GM21360 (cell line): ENCODE data around the gene DCXR.

Experiments used
- ATAC-seq: cut with Tn5 transposase; IDR thresholded peaks from one replicate; pipeline ENCODE4 v1.9.1; 2021; ENCODE audit warnings: mild to moderate bottlenecking, moderate library complexity; ENCODE audit not compliant: unreplicated experiment

The DCXR gene

DNA sequence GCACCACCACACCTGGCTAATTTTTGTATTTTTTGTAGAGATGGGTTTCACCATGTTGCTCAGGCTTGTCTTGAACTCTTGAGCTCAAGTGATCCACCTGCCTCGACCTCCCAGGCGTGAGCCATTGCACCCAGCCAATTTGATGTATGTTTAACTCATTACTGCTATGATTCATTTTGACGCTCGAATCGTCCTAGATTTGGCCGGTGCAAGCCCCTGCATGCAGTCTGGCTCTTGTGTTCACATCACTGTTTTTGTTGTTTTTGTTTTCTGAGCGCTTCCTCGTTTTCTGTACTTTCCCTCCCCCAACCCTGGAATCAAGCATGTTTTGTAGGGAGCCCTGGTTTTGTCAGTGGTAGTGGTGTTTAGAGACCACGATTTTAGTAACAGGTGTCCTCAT, 35.9 kb upstream of the DCXR start:
- ATAC-seq: no peak

GRCh38 chr17:82072827-82073226, 35.3 kb upstream of the DCXR start:
- ATAC-seq: no peak

DNA sequence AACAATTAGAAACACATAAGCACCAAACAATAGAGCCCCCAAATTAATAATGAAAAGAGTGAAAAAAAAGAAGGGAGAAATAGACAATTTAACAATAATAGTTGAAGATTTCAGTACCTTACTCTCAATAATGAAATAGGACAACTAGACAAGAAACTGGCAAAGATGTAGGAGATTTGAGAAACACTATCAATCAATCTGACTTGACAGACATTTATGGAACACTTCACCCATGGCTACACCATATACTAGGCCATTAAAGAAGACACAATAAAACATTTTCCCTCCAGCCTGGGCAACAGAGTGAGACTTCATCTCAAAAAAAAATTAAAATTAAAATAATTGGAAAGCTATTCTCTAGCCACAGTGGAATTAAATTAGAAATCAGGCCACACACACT, 33.1 kb upstream of the DCXR start:
- no peak for ATAC-seq

DNA sequence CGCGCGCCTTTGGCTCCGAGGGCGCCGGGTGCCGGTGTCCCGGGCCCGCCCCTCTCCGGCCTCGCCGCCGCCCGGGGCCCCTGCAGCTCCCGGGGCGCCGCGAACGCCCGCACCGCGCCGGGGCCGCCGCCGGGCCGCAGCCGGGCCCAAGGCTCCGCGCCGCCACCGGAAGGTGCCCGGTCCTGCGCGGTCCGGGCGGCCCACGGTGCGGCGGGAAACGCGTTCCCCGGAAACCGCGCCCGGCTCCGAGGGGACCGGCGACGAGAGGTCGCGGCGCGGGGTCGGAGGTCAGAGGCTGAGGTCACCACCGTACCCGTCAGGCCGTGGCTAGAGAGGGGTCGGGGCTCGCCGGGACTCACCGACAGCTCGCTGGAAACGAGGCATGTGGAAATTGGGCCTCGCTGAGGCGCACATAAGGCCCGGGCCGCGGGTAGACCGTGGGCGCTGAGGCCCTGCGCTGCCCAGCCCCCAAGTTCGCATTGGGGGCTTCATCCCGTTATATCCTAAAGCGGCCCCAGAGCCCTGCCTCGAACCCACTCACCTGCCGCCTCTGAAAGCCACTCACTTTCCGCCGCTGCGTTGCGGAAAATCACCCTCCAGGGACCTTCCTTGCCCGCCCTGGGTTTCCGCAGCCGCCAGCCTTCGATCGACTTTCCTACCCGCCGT, 28.3 kb upstream of the DCXR start, which contains the start of gene DUS1L:
TSS of gene DUS1L (minus strand) at position 167 of the 666 bp plus-strand sequence. CDS start 745 bp downstream, outside the sequence.
- peak; percentile 75 for ATAC-seq

- peak; percentile 38 for ATAC-seq
Observed at GRCh38 chr17:82065193-82065637, 27.7 kb upstream of the DCXR start.

DNA sequence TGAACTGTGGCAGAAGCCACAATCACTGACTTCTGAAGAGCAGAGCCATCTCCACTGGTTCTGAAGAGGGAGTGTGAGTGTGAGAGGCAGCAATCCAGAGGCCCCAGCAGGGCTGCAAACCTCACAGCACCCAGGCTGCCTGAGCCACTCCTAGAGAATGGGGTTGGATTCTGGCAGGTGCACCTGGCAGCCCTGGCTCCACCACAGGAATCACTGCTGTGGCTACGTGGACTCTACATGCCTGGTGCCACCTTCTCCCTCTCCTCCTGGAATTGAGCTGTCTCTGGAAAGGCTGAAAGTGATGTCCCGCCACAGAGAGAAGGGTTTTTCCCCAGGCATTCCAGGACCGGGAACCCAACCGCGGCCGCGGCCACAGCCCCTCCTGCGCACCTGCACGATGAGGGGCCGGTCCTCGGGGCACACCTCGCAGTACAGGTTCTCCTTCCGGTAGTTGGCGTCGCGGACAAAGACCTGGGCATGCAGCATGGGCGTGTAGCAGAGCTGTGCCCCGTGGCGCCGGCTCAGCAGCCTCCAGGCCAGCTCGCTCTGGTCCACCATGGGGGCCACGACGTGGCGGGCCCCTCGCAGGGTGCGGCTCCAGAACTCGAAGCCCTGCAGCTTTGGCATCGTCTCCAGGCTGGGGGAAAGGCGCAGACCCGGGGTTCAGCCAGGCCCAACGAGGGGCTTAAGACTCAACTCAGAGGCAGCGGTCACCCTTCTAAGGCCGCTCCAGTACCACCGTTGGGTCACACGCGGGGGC, 27.1 kb upstream of the DCXR start:
- ATAC-seq: no peak

- ATAC-seq: no peak
Observed at GRCh38 chr17:82063424-82064415, 26.2 kb upstream of the DCXR start.

GRCh38 chr17:82062984-82063368, 25.5 kb upstream of the DCXR start:
- no peak for ATAC-seq

DNA sequence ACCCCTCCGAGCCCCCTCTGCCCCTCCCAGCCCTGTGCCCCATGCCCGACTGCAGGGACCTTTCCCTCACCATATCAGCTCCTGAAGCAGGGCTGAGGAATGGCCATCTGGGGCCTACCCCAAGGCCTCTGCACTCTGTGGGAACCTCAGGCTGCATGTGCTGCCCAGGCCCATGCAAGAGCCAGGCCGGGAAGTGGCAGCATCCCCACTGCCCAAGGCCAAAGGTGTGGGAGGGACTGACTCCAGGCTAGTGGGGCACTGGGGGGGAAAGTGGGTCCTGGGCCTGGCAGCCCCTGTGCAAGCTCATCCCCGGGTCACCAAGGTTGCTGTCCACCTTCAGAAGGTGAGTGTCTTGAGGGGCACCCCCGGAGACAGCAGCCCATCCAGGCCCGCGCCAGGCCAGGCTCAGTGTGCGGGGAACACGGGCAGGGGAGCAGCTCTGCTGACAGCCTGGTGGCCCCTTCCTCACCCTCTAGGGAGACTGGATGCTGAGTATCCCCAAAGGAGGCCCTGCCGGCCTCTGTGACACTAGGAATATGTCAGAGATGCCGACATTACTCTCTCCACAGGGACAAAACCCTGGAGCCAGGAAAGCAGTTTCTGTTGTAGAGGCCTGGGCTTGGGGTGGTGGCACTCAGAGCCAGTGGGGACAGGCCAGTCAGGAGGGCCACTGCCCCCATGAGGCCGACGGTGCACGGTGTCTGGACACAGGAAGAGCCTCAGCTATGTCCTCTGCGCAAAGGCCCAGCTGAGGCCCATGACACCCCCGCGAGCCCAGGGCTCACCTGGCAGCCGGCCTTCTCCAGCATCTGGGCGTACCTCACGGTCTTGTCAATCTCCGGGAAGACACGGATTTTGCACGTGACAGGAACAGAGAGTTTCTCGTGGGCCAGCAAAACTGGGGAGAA, 24.8 kb upstream of the DCXR start:
- no peak for ATAC-seq

GRCh38 chr17:82061047-82061925, 23.8 kb upstream of the DCXR start:
- ATAC-seq: no peak

DNA sequence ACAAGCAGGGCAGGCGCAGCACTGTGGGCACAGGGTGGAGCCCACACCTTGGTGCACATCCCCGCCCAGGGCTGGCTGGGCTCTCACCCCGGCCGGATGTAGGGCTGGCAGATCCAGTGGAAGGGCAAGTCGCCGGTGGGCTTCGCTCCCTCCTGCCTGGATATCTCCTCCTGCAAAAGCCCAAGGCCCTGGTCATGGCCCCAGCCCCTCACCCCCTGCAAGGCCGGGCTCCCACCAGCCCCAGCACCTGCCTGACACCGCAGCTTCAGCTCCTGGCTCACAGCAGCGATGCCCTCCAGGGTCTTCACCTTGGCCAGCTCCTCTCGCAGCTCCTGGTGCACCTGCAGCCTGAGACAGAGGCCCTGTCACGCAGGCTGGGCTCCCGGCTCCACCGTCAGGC, 23.1 kb upstream of the DCXR start:
- ATAC-seq: no peak

GRCh38 chr17:82060001-82060380, 22.5 kb upstream of the DCXR start:
- ATAC-seq: no peak

GRCh38 chr17:82059272-82060000, 21.9 kb upstream of the DCXR start:
- no peak for ATAC-seq

DNA sequence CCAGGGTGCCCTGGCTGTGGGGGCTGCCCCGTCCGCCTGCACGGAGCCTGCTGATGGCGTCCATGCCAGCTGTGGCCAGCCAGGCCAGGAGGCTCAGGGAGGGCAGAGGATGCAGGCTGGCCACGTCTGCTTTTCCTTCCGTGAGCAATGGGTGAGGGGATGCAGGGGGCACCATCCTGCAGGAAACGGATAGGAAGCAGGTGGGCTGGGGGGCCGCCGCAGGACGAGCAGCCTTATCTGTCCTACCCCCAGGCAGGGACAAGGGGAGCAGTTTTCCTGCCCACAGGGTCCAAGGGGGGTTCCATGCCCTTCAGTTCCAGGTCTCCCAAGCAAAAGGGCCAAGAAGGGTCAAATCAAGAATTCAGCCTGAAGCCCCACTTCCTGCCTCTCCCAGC, 21.4 kb upstream of the DCXR start:
- ATAC-seq: no peak

DNA sequence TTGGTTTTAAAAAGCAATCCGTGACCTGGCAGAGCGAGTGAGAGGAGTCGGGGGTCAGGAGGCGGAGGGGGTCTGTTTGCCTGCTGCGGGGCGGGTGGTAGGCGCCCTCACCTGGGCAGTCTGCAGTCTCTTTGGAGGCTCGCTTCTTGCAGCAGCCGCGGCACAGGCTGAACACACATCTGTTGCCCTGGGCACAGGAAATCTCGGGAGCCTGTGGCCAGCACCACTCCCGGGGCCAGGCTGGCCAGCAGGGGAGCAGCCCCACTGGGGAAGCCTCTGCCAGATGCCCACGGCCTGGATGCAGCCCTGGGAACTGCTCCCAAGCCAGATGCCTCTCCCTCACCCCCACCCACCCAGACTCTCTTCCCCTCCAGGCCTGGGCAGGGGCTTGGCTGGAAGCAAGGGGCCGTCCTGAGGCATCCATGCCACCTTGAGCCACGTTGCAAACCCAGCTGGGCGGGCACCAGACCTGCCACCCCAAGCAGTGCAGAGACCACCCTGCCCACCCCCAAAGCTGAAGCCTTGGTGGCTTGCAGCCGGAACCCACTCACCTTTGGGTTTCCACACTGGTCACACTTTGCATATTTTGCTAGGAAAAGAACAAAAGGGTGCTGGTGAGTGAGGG, 20.8 kb upstream of the DCXR start:
- ATAC-seq: no peak

DNA sequence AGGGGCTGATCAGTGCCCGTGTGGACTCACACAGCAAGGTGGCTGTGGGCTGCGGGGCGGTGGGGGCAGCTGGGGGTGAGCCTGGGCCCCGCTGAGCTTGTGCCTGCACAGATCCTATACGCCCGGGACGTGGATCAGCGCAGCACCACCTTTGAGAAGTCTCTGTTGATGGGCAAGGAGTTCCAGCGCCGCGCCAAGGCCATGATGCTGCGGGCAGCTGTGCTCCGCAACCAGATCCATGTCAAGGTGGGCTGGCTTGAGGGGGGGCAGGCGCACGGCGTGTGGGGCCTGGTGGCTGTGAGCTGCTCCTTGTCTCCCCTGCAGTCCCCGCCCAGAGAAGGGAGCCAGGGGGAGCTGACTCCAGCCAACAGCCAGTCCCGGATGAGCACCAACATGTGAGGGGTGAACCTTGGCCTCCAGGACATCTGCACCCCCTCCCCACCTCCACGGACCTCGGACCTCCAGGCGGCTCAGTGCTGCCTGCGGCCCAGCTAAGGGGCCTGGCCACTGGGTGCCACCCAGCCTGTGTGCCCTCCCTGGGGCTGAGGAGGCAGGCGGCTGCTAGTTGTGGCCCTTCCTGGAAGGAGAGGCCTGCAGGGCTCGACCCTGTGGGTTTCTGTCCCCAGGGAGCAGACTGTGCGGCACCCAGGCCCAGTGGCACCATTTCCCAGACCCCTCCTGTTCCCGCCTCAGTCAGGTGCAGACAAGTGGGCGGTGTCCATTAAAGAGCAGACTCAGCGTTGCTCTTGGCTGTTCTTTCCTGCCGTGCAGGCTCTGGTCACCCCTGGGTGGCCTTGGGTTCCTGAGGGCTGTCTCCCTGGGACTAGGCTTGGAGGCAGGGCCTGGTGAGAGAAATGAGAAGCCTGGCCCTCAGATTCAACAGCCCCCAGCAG, 19.5 kb upstream of the DCXR start:
- no peak for ATAC-seq
